ENCODE measurements around the gene CRTC3.
"Not testable (repeated sequence)": the region's sequence is repeated elsewhere in the genome, so short reads cannot be mapped to it uniquely, and the experiment has no call there.

CRTC3 gene

GRCh38 chr15:90529371-90530249 lies at the start of gene CRTC3:
TSS of gene CRTC3 (plus strand) at chr15:90529923. CDS start at chr15:90530072, 149 bp downstream.
- DNase-seq = peak; percentile 58

- DNase-seq = no peak
Measured at GRCh38 chr15:90481023-90481422, 48.7 kb upstream of the CRTC3 start.

GRCh38 chr15:90482124-90483011 lies 47.4 kb upstream of the CRTC3 start:
- peak; percentile 40 for DNase-seq

- no peak for DNase-seq
Measured at GRCh38 chr15:90483012-90483307, 46.8 kb upstream of the CRTC3 start.

GRCh38 chr15:90483637-90484036 lies 46.1 kb upstream of the CRTC3 start:
- DNase-seq = no peak

- DNase-seq = no peak
Measured at GRCh38 chr15:90487186-90487585, 42.5 kb upstream of the CRTC3 start.

GRCh38 chr15:90489514-90489913 lies 40.2 kb upstream of the CRTC3 start:
- DNase-seq = no peak

GRCh38 chr15:90489944-90490343 lies 39.8 kb upstream of the CRTC3 start:
- no peak for DNase-seq

- DNase-seq = no peak
Measured at GRCh38 chr15:90493647-90494046, 36.1 kb upstream of the CRTC3 start.

GRCh38 chr15:90495067-90495466 lies 34.7 kb upstream of the CRTC3 start:
- no peak for DNase-seq

- no peak for DNase-seq
Measured at GRCh38 chr15:90496791-90497190, 32.9 kb upstream of the CRTC3 start.

- DNase-seq = no peak
Measured at GRCh38 chr15:90497376-90497775, 32.3 kb upstream of the CRTC3 start.

GRCh38 chr15:90497912-90498311 lies 31.8 kb upstream of the CRTC3 start:
- no peak for DNase-seq

GRCh38 chr15:90500171-90500570 lies 29.6 kb upstream of the CRTC3 start:
- DNase-seq = no peak

GRCh38 chr15:90501898-90502297 lies 27.8 kb upstream of the CRTC3 start:
- DNase-seq = no peak

GRCh38 chr15:90510781-90511180 lies 18.9 kb upstream of the CRTC3 start:
- DNase-seq = not testable (repeated sequence)

GRCh38 chr15:90511211-90511618 lies 18.5 kb upstream of the CRTC3 start:
- DNase-seq = not testable (repeated sequence)

- no peak for DNase-seq
Measured at GRCh38 chr15:90512276-90512675, 17.4 kb upstream of the CRTC3 start.

GRCh38 chr15:90512981-90513380 lies 16.7 kb upstream of the CRTC3 start:
- DNase-seq = no peak

GRCh38 chr15:90513448-90513847 lies 16.3 kb upstream of the CRTC3 start:
- no peak for DNase-seq

GRCh38 chr15:90513893-90514292 lies 15.8 kb upstream of the CRTC3 start:
- DNase-seq = not testable (repeated sequence)

- peak; percentile 72 for DNase-seq
Measured at GRCh38 chr15:90519688-90520087, 10.0 kb upstream of the CRTC3 start.

GRCh38 chr15:90520365-90520764 lies 9.4 kb upstream of the CRTC3 start:
- DNase-seq = no peak

GRCh38 chr15:90523373-90523772 lies 6.3 kb upstream of the CRTC3 start:
- no peak for DNase-seq

All from fibroblast of skin of right quadriceps (primary cell).